Suprapubic skin (tissue), 4 donors: ENCODE measurements around the gene ZFR. TPM values are rescaled to one million over a fixed set of nuclear protein-coding genes. Genes with fewer than 3 reads are reported as not detected.
A peak's percentile ranks its signal among the peaks of the same experiment; 100 is the strongest.

Experiments used
- DNase-seq, 2 donors: peaks; one replicate each; pipeline ENCODE4 v3.0.0-alpha.2; 2019; ENCODE audit warnings: low spot score in 2 of 2
- H3K27ac ChIP-seq: fragments of 200-600 bp; sonication (generic); one replicate; pipeline ENCODE4 v1.5.1; 2019
- H3K27me3 ChIP-seq: fragments of 200-600 bp; sonication (generic); one replicate; pipeline ENCODE4 v1.5.1; 2019
- H3K36me3 ChIP-seq: fragments of 200-600 bp; sonication (generic); one replicate; pipeline ENCODE4 v1.5.1; 2019
- H3K4me1 ChIP-seq: fragments of 200-600 bp; sonication (generic); one replicate; pipeline ENCODE4 v1.5.1; 2019
- H3K4me3 ChIP-seq: fragments of 200-600 bp; sonication (generic); one replicate; pipeline ENCODE4 v1.5.1; 2019; ENCODE audit warnings: mild to moderate bottlenecking
- H3K9me3 ChIP-seq: fragments of 200-600 bp; sonication (generic); one replicate; pipeline ENCODE4 v1.5.1; 2019
- EP300 ChIP-seq: sonication (generic); formaldehyde crosslinking; IDR thresholded peaks from one replicate; pipeline ENCODE4 v1.6.1; 2017; ENCODE audit warnings: antibody characterized with exemption
- POLR2A ChIP-seq, 2 donors: fragments of 450-650 bp; IDR thresholded peaks; one replicate each; pipeline ENCODE4 v1.6.1; 2017; ENCODE audit warnings: antibody characterized with exemption in 2 of 2, mild to moderate bottlenecking in 2 of 2, moderate library complexity in 2 of 2
- POLR2AphosphoS5 ChIP-seq, 3 donors: sonication (generic); formaldehyde crosslinking; IDR thresholded peaks; one replicate each; pipeline ENCODE4 v1.6.1; 2017; ENCODE audit warnings: antibody characterized with exemption in 3 of 3
- WGBS: methylation state at CpG from one replicate; pipeline ENCODE4 v1.1.5; 2018; 5-methylcytosine and 5-hydroxymethylcytosine counted together
- total RNA-seq, 4 donors: library from RNA; depleted of rRNA; stranded (reverse); fragments of >200 nt; gene quantifications; one replicate each; pipeline ENCODE4 v1.1.0, GENCODE V29; 2016
- TF ChIP-seq, protein P1 (sequence below), 2 donors: fragments of 200-600 bp in 1 of 2; fragments of 450-650 bp in 1 of 2; sonication (generic) in 1 of 2; IDR thresholded peaks; one replicate each; pipeline ENCODE4 v1.5.1; 2016 to 2019; ENCODE audit warnings: antibody characterized with exemption in 2 of 2, mild to moderate bottlenecking in 1 of 2, moderate library complexity in 1 of 2

ZFR gene
- total RNA-seq, 4 donors from 2014 or later = 49.0 to 66.8 (median 54.1) TPM

DNA sequence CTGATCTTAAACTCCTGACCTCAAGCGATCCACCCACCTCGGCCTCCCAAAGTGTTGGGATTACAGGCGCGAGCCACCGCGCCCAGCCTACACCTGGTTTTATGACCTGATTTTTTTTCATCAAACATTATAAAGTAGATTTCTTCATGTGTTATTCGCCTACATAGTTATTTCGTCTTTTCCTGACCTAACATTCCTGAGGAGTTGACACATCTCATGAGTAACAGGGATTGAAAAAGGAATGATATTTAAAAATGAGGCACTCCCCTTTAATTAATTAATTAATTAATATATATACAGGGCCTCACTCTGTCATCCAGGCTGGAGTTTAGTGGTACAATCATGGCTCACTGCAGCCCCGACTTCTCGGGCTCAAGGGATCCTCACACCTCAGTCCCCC lies 111.6 kb downstream of the ZFR start:
- peak overlapping the region; percentile 45 for H3K27ac ChIP-seq
- 89% methylated on average over 10 of the region's 10 CpGs for WGBS
- H3K9me3 ChIP-seq = no peaks in the 10 kb centered on the region
- DNase-seq = no peak
- H3K36me3 ChIP-seq = no peaks in the 10 kb centered on the region
- no peaks in the 10 kb centered on the region for H3K27me3 ChIP-seq
- H3K4me1 ChIP-seq = peaks cover 27% of the 10 kb centered on the region
- H3K4me3 ChIP-seq = no peak overlapping the region
- TF ChIP-seq POLR2A (IDR thresholded peaks at IDR 0.05) = no peak
- TF ChIP-seq EP300 = no peak
- TF ChIP-seq, protein P1, sequence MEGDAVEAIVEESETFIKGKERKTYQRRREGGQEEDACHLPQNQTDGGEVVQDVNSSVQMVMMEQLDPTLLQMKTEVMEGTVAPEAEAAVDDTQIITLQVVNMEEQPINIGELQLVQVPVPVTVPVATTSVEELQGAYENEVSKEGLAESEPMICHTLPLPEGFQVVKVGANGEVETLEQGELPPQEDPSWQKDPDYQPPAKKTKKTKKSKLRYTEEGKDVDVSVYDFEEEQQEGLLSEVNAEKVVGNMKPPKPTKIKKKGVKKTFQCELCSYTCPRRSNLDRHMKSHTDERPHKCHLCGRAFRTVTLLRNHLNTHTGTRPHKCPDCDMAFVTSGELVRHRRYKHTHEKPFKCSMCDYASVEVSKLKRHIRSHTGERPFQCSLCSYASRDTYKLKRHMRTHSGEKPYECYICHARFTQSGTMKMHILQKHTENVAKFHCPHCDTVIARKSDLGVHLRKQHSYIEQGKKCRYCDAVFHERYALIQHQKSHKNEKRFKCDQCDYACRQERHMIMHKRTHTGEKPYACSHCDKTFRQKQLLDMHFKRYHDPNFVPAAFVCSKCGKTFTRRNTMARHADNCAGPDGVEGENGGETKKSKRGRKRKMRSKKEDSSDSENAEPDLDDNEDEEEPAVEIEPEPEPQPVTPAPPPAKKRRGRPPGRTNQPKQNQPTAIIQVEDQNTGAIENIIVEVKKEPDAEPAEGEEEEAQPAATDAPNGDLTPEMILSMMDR (IDR thresholded peaks at IDR 0.05) = no peak
- no peak for TF ChIP-seq POLR2AphosphoS5 (IDR thresholded peaks at IDR 0.05)

DNA sequence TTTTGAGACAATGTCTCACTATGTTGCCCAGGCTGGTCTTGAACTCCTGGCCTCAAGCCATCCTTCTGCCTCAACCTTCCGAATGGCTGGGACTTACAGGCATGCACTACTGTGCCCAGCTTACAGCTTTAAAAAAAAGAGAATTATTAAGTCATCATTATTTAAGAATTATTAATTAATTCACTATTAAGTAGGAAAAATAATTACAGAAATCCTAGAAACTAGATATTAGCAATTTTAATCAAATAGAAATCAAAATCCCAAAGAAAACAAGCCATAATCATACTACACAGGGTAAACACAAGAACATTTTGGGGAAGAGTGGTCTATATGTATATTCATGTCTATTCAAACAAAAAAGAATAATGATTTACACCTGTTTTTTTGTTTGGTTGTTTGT lies 112.2 kb downstream of the ZFR start:
- Histone ChIP-seq H3K4me3 (no peak overlapping the region), H3K27ac (peak overlapping the region; percentile 87)
- 85% methylated on average over 1 of the region's 1 CpG for WGBS

DNA sequence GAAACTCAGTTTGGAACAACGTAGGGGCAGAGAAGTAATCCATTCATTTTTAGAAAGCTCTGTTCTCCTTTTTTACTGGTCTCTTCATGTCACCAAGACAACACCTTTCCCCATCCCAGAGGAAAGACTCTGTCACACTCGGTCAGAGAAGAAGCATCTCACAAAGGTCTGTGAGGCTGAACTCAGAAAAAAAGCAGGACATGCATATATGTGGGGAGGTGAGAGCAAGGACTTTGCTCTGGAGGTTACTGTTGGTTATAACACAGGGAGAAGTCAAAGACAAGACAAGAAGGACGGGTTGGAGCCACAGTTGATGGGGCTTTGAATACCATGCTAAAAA lies 112.6 kb downstream of the ZFR start:
- no peaks in the 10 kb centered on the region for H3K9me3 ChIP-seq
- H3K4me1 ChIP-seq = peaks cover 27% of the 10 kb centered on the region
- no peak for TF ChIP-seq POLR2AphosphoS5 (IDR thresholded peaks at IDR 0.05)
- TF ChIP-seq POLR2A (IDR thresholded peaks at IDR 0.05) = no peak
- TF ChIP-seq EP300 = no peak
- TF ChIP-seq, protein P1 (IDR thresholded peaks at IDR 0.05) = no peak
- H3K27me3 ChIP-seq = no peaks in the 10 kb centered on the region
- no peak overlapping the region for H3K4me3 ChIP-seq
- DNase-seq = no peak
- H3K36me3 ChIP-seq = no peaks in the 10 kb centered on the region
- WGBS = 55% methylated on average over 3 of the region's 3 CpGs
- peak overlapping the region; percentile 87 for H3K27ac ChIP-seq

More for the DNA sequence above, 112.2 kb downstream of the ZFR start:
- no peaks in the 10 kb centered on the region for H3K36me3 ChIP-seq
- no peaks in the 10 kb centered on the region for H3K9me3 ChIP-seq
- peaks cover 27% of the 10 kb centered on the region for H3K4me1 ChIP-seq
- no peak for DNase-seq
- no peak for TF ChIP-seq EP300
- TF ChIP-seq POLR2AphosphoS5 (IDR thresholded peaks at IDR 0.05) = no peak
- TF ChIP-seq, protein P1 (IDR thresholded peaks at IDR 0.05) = no peak
- no peak for TF ChIP-seq POLR2A (IDR thresholded peaks at IDR 0.05)
- H3K27me3 ChIP-seq = no peaks in the 10 kb centered on the region

DNA sequence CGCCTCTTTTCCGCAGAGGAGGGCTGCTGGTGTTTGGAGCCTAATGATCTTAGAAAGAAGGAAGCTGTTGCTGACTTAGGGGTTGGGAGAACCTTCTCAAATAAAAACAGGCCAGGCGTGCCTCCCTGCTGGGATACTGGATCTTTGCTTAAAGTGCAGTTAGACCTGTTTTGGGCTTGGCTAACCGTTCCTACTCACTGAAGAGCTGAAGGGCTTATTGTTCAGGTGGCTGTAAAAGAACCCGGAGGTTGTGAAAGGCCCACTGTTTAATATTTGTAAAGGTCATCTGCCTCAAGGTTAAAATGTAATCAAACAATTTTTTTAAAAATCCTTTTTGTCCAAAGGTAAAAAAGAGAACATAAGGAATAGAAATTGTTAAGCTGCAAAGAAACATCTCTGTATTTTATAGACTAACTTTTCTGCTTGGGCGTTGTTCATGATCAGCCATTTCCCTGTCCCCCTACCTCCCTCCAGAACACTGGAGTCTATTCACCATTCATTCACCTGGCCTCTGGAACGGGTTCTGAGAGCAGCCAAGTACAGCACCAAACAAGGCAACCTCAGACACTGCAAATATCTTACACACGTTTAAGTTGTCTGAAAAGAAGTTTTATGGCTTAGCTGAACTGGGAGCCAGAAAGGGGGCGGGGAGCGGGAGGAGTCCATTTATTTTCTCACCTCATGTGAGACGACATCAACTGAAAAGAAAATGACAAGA lies 113.2 kb downstream of the ZFR start:
- Histone ChIP-seq H3K36me3 (no peaks in the 10 kb centered on the region), H3K27ac (peak overlapping the region; percentile 87), H3K4me1 (peaks cover 27% of the 10 kb centered on the region), H3K27me3 (no peaks in the 10 kb centered on the region), H3K9me3 (no peaks in the 10 kb centered on the region), H3K4me3 (no peak overlapping the region)
- TF ChIP-seq POLR2A (IDR thresholded peaks at IDR 0.05) (no peak), POLR2AphosphoS5 (IDR thresholded peaks at IDR 0.05) (peak in 1 of 3 donors; percentile 44), EP300 (no peak)
- TF ChIP-seq, protein P1 (IDR thresholded peaks at IDR 0.05) = no peak
- DNase-seq = no peak
- WGBS = 41% methylated on average over 11 of the region's 11 CpGs

GRCh38 chr5:32330126-32330971 lies 114.2 kb downstream of the ZFR start:
- DNase-seq = no peak
- no peaks in the 10 kb centered on the region for H3K27me3 ChIP-seq
- H3K36me3 ChIP-seq = no peaks in the 10 kb centered on the region
- no peak for TF ChIP-seq EP300
- TF ChIP-seq, protein P1 (IDR thresholded peaks at IDR 0.05) = no peak
- TF ChIP-seq POLR2A (IDR thresholded peaks at IDR 0.05) = no peak
- peak in 1 of 3 donors; percentile 15 for TF ChIP-seq POLR2AphosphoS5 (IDR thresholded peaks at IDR 0.05)
- WGBS = 71% methylated on average over 11 of the region's 11 CpGs
- H3K4me3 ChIP-seq = no peak overlapping the region
- H3K9me3 ChIP-seq = no peaks in the 10 kb centered on the region
- H3K4me1 ChIP-seq = peaks cover 27% of the 10 kb centered on the region
- H3K27ac ChIP-seq = peak overlapping the region; percentile 87
